Measurements from ENCODE around the gene KIAA2012.
"Not testable (repeated sequence)": the region's sequence is repeated elsewhere in the genome, so short reads cannot be mapped to it uniquely, and the experiment has no call there.

KIAA2012 gene

GRCh38 chr2:202237787-202238233, 164.8 kb downstream of the KIAA2012 start:
- Histone ChIP-seq H3K4me3 (ENCODE audit: low read length) (peak overlapping the region; percentile 96), H3F3A (ENCODE audit: insufficient read depth, low read length) (no peaks in the 10 kb centered on the region), H3K27ac (ENCODE audit: low read length) (peak overlapping the region; percentile 33; the same call in 1 of the 2 replicates), H3K79me2 (ENCODE audit: low read length) (peaks cover 55% of the 10 kb centered on the region), H3K27me3 (replicated peaks; ENCODE audit: insufficient read depth, low read length) (no peaks in the 10 kb centered on the region), H3K9me2 (replicated peaks; ENCODE audit: insufficient read depth, low read length) (no peaks in the 10 kb centered on the region), H3K9ac (ENCODE audit: low read length) (peak overlapping the region; percentile 82), H3K4me1 (ENCODE audit: low read length) (peaks cover 8% of the 10 kb centered on the region), H3K36me3 (replicated peaks; ENCODE audit: insufficient read depth, low read length) (no peaks in the 10 kb centered on the region; the same call in 1 of the 2 replicates), H4K20me1 (ENCODE audit: insufficient read depth, low read length) (no peaks in the 10 kb centered on the region), H3K9me3 (replicated peaks; ENCODE audit: insufficient read depth, low read length) (no peaks in the 10 kb centered on the region), H3K4me2 (ENCODE audit: low read depth, low read length) (peak overlapping the region; percentile 61), H2AFZ (ENCODE audit: low read length) (peak overlapping the region; percentile 99)
- peak; percentile 12 for DNase-seq
- TF ChIP-seq EZH2phosphoT487 (IDR thresholded peaks at IDR 0.05; ENCODE audit: low read length) = no peak
- TF ChIP-seq CTCF (IDR thresholded peaks at IDR 0.05; ENCODE audit: low read length) = no peak
- TF ChIP-seq EZH2 (optimal IDR thresholded peaks at IDR 0.05; ENCODE audit: low read depth, low read length) = no peak

GRCh38 chr2:202238234-202239197, 165.5 kb downstream of the KIAA2012 start, which contains the start of gene SUMO1:
Gene SUMO1, minus strand, starts transcription at chr2:202238597. Its CDS starts 146 bp downstream, at chr2:202238451.
- peaks cover 48% of the 10 kb centered on the region for H3K79me2 ChIP-seq (ENCODE audit: low read length)
- peak within 1 kb of the TSS; percentile 33; the same call in 1 of the 2 replicates for H3K27ac ChIP-seq (ENCODE audit: low read length)
- peak within 1 kb of the TSS; percentile 61 for H3K4me2 ChIP-seq (ENCODE audit: low read depth, low read length)
- H3K4me3 ChIP-seq (ENCODE audit: low read length) = peak within 1 kb of the TSS; percentile 96
- H2AFZ ChIP-seq (ENCODE audit: low read length) = peak within 1 kb of the TSS; percentile 99
- peak within 1 kb of the TSS; percentile 82 for H3K9ac ChIP-seq (ENCODE audit: low read length)
- DNase-seq = peak; percentile 87
- no peak for TF ChIP-seq EZH2 (optimal IDR thresholded peaks at IDR 0.05; ENCODE audit: low read depth, low read length)
- TF ChIP-seq CTCF (IDR thresholded peaks at IDR 0.05; ENCODE audit: low read length) = no peak
- TF ChIP-seq EZH2phosphoT487 (IDR thresholded peaks at IDR 0.05; ENCODE audit: low read length) = no peak
- H3K9me2 ChIP-seq (replicated peaks; ENCODE audit: insufficient read depth, low read length) = no peaks in the 10 kb centered on the region
- H3K27me3 ChIP-seq (replicated peaks; ENCODE audit: insufficient read depth, low read length) = no peaks in the 10 kb centered on the region
- H3F3A ChIP-seq (ENCODE audit: insufficient read depth, low read length) = no peaks in the 10 kb centered on the region
- no peaks in the 10 kb centered on the region for H4K20me1 ChIP-seq (ENCODE audit: insufficient read depth, low read length)
- H3K4me1 ChIP-seq (ENCODE audit: low read length) = peaks cover 8% of the 10 kb centered on the region
- H3K9me3 ChIP-seq (replicated peaks; ENCODE audit: insufficient read depth, low read length) = no peaks in the 10 kb centered on the region
- no peaks in the 10 kb centered on the region; the same call in 1 of the 2 replicates for H3K36me3 ChIP-seq (replicated peaks; ENCODE audit: insufficient read depth, low read length)

GRCh38 chr2:202247710-202248109, 174.7 kb downstream of the KIAA2012 start:
- not testable (repeated sequence) for H3F3A ChIP-seq (ENCODE audit: insufficient read depth, low read length); H3K4me3 ChIP-seq (ENCODE audit: low read length); H2AFZ ChIP-seq (ENCODE audit: low read length); H3K9me3 ChIP-seq (replicated peaks; ENCODE audit: insufficient read depth, low read length); DNase-seq; H4K20me1 ChIP-seq (ENCODE audit: insufficient read depth, low read length); H3K27me3 ChIP-seq (replicated peaks; ENCODE audit: insufficient read depth, low read length); H3K79me2 ChIP-seq (ENCODE audit: low read length); H3K4me1 ChIP-seq (ENCODE audit: low read length); H3K9me2 ChIP-seq (replicated peaks; ENCODE audit: insufficient read depth, low read length); H3K27ac ChIP-seq (ENCODE audit: low read length); H3K36me3 ChIP-seq (replicated peaks; ENCODE audit: insufficient read depth, low read length); H3K4me2 ChIP-seq (ENCODE audit: low read depth, low read length); H3K9ac ChIP-seq (ENCODE audit: low read length)
